ENCODE measurements around the gene ABHD8.

The ABHD8 gene

GRCh38 chr19:17339088-17339741, 36.0 kb upstream of the ABHD8 start:
- H3K4me1 ChIP-seq (ENCODE audit: control insufficient read depth, insufficient read depth, low read length), result peaks cover 13% of the 10 kb centered on the region
- H3K36me3 ChIP-seq (ENCODE audit: insufficient read depth, low read length), result peaks cover 5% of the 10 kb centered on the region
- H3K9ac ChIP-seq (ENCODE audit: low read depth, low read length), result no peak overlapping the region
- H3K9me3 ChIP-seq (replicated peaks; ENCODE audit: low read length), result no peaks in the 10 kb centered on the region
- no peak overlapping the region for H3K4me3 ChIP-seq (ENCODE audit: low read length)
- no peak overlapping the region for H3K4me2 ChIP-seq (ENCODE audit: low read length)
- no peaks in the 10 kb centered on the region for H3K27me3 ChIP-seq (ENCODE audit: control insufficient read depth, insufficient read depth, low read length)

DNA sequence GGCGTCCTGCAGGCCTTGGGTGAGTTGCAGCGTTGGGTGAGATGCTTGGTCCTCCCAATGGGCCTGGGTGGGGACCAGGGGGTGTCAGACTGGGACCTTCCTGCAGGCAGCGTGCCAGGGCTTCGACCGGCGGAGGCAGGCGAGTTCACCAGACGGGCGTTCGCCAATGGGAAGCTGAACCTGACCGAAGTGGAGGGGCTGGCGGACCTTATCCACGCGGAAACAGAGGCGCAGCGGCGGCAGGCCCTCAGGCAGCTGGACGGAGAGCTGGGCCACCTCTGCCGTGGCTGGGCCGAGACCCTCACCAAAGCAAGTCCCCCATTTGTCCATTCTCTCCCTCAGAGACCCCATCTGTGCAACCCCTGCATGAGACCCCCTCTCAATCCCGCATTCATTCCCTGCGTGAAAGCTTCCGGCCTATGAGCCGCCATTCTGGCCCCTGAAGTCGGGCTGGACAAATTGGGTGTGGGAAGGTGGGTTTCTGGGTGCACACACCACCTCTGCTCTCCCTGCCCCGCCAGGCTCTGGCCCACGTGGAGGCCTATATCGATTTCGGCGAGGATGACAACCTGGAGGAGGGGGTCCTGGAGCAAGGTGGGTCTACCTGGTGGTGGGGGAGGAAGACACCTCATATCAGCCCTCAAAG, 35.3 kb upstream of the ABHD8 start:
- Histone ChIP-seq H3K4me3 (ENCODE audit: low read length) (peak overlapping the region; percentile 85), H3K9me3 (replicated peaks; ENCODE audit: low read length) (no peaks in the 10 kb centered on the region), H3K4me2 (ENCODE audit: low read length) (peak overlapping the region; percentile 94), H3K36me3 (ENCODE audit: insufficient read depth, low read length) (peaks cover 5% of the 10 kb centered on the region), H3K27me3 (ENCODE audit: control insufficient read depth, insufficient read depth, low read length) (no peaks in the 10 kb centered on the region), H3K4me1 (ENCODE audit: control insufficient read depth, insufficient read depth, low read length) (peaks cover 19% of the 10 kb centered on the region), H3K9ac (ENCODE audit: low read depth, low read length) (no peak overlapping the region)

GRCh38 chr19:17337675-17338432, 34.6 kb upstream of the ABHD8 start:
- Histone ChIP-seq H3K27me3 (ENCODE audit: control insufficient read depth, insufficient read depth, low read length) (no peaks in the 10 kb centered on the region), H3K4me1 (ENCODE audit: control insufficient read depth, insufficient read depth, low read length) (peaks cover 19% of the 10 kb centered on the region), H3K9me3 (replicated peaks; ENCODE audit: low read length) (no peaks in the 10 kb centered on the region), H3K36me3 (ENCODE audit: insufficient read depth, low read length) (peaks cover 8% of the 10 kb centered on the region), H3K4me2 (ENCODE audit: low read length) (peak overlapping the region; percentile 94), H3K9ac (ENCODE audit: low read depth, low read length) (peak overlapping the region; percentile 80), H3K4me3 (ENCODE audit: low read length) (peak overlapping the region; percentile 85)

- Histone ChIP-seq H3K4me3 (ENCODE audit: low read length) (peak within 1 kb of the TSS; percentile 85), H3K9me3 (replicated peaks; ENCODE audit: low read length) (no peaks in the 10 kb centered on the region), H3K4me2 (ENCODE audit: low read length) (peak within 1 kb of the TSS; percentile 94), H3K36me3 (ENCODE audit: insufficient read depth, low read length) (peaks cover 9% of the 10 kb centered on the region), H3K27me3 (ENCODE audit: control insufficient read depth, insufficient read depth, low read length) (no peaks in the 10 kb centered on the region), H3K4me1 (ENCODE audit: control insufficient read depth, insufficient read depth, low read length) (peaks cover 19% of the 10 kb centered on the region), H3K9ac (ENCODE audit: low read depth, low read length) (peak within 1 kb of the TSS; percentile 85)
Observed at GRCh38 chr19:17336872-17337674, 33.8 kb upstream of the ABHD8 start, which contains the start of gene GTPBP3. TSS of gene GTPBP3 (plus strand) at chr19:17337553. CDS start at chr19:17337612, 59 bp downstream.

- Histone ChIP-seq H3K9ac (ENCODE audit: low read depth, low read length) (no peak overlapping the region), H3K4me1 (ENCODE audit: control insufficient read depth, insufficient read depth, low read length) (peaks cover 19% of the 10 kb centered on the region), H3K9me3 (replicated peaks; ENCODE audit: low read length) (no peaks in the 10 kb centered on the region), H3K4me3 (ENCODE audit: low read length) (no peak overlapping the region), H3K27me3 (ENCODE audit: control insufficient read depth, insufficient read depth, low read length) (no peaks in the 10 kb centered on the region), H3K4me2 (ENCODE audit: low read length) (peak overlapping the region; percentile 85), H3K36me3 (ENCODE audit: insufficient read depth, low read length) (peaks cover 5% of the 10 kb centered on the region)
Observed at GRCh38 chr19:17335575-17335974, 32.4 kb upstream of the ABHD8 start.

GRCh38 chr19:17334414-17335409, 31.5 kb upstream of the ABHD8 start, which contains the start of gene ANO8:
TSS of gene ANO8 (minus strand) at chr19:17334855. CDS start at chr19:17334670, 185 bp downstream.
- H3K4me2 ChIP-seq (ENCODE audit: low read length), result peak within 1 kb of the TSS; percentile 85
- H3K4me1 ChIP-seq (ENCODE audit: control insufficient read depth, insufficient read depth, low read length), result peaks cover 19% of the 10 kb centered on the region
- peaks cover 5% of the 10 kb centered on the region for H3K36me3 ChIP-seq (ENCODE audit: insufficient read depth, low read length)
- no peaks in the 10 kb centered on the region for H3K9me3 ChIP-seq (replicated peaks; ENCODE audit: low read length)
- peak within 1 kb of the TSS; percentile 62 for H3K9ac ChIP-seq (ENCODE audit: low read depth, low read length)
- H3K4me3 ChIP-seq (ENCODE audit: low read length), result peak within 1 kb of the TSS; percentile 83
- H3K27me3 ChIP-seq (ENCODE audit: control insufficient read depth, insufficient read depth, low read length), result no peaks in the 10 kb centered on the region

DNA sequence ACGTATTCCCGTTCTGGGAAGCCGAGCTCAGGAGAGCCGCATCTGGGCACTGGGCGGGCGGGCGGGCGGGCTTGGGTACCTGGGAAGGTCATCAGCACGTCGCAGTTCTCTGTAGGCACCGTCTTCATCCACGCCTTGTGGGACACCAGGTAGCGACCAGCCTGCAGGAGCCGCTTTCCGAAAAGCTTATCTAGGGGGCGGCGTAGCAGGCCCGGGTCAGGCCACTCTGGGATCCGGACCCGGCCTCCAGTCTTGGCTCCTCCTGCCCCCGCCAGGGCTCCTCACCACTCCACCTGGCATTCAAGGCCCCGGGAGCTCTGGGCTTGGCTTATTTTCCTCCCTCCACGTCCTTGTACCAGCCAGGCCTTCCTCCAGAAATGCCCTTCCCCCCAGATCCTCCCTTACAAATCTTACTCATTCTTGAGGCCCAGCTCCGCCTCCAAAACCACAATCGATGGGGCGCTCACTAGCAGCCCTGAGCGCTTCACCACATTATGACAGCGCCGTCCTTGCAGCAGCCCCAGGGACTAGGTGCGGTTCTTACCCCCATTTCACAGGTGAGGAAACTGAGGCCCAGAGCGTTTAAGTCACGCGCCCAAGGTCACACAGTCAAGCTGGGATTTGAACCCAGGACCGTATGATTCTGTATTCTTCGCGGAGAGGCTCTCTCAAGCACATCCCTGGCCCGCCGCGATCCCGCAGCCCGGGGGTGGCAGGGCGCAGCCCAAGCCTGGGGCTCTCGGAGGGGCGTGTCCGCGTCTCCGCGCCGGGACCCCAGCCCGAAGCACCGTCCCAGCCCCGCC, 30.6 kb upstream of the ABHD8 start:
- peak overlapping the region; percentile 83 for H3K4me3 ChIP-seq (ENCODE audit: low read length)
- H3K36me3 ChIP-seq (ENCODE audit: insufficient read depth, low read length), result peaks cover 5% of the 10 kb centered on the region
- H3K9me3 ChIP-seq (replicated peaks; ENCODE audit: low read length), result no peaks in the 10 kb centered on the region
- peaks cover 19% of the 10 kb centered on the region for H3K4me1 ChIP-seq (ENCODE audit: control insufficient read depth, insufficient read depth, low read length)
- no peaks in the 10 kb centered on the region for H3K27me3 ChIP-seq (ENCODE audit: control insufficient read depth, insufficient read depth, low read length)
- H3K9ac ChIP-seq (ENCODE audit: low read depth, low read length), result peak overlapping the region; percentile 62
- peak overlapping the region; percentile 85 for H3K4me2 ChIP-seq (ENCODE audit: low read length)

DNA sequence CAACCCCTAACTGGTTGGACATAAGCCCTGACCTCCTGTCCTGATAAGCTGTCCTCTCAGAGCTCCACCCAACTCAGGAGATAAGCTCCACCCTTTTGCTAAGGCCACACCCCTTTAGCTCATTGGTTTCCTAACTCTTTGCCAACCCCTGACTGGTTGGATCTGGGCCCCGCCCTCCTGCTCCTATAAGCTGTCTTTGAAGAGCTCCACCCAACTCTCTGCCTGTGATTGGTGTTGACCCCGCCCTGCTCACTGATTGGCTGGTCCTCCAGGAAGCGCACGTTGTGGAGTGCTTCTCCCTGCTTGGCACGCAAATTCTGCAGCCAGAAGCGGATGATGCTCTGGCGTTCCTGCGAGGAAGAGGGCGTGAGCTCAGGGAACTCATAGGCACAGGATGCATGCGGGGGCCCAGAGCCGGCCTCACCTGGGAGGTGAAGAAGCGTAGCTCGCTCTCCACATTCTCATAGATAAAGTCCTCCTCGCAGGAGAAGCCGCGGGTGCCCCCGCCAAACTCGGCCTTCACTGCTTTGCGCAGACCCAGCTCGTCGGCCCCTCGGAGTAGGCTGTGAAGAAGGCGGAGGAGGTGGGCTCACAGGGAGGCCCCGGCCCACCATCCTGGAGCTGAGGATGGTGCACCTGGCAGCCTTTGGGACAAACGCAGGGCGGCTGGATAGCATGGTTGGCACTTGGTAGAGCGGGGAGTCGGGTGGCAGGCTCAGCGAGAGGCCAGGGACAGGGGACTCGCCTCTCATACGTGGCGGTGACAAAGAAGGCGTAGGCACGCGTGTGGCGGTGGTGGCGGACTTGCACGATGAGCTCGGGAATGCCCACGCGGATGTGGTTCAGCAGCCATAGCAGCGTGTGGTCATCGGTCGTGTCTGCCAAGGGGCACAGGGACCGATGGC, 29.7 kb upstream of the ABHD8 start:
- Histone ChIP-seq H3K9me3 (replicated peaks; ENCODE audit: low read length) (no peaks in the 10 kb centered on the region), H3K4me2 (ENCODE audit: low read length) (no peak overlapping the region), H3K4me3 (ENCODE audit: low read length) (no peak overlapping the region), H3K36me3 (ENCODE audit: insufficient read depth, low read length) (peaks cover 5% of the 10 kb centered on the region), H3K9ac (ENCODE audit: low read depth, low read length) (no peak overlapping the region), H3K4me1 (ENCODE audit: control insufficient read depth, insufficient read depth, low read length) (peaks cover 14% of the 10 kb centered on the region), H3K27me3 (ENCODE audit: control insufficient read depth, insufficient read depth, low read length) (no peaks in the 10 kb centered on the region)

DNA sequence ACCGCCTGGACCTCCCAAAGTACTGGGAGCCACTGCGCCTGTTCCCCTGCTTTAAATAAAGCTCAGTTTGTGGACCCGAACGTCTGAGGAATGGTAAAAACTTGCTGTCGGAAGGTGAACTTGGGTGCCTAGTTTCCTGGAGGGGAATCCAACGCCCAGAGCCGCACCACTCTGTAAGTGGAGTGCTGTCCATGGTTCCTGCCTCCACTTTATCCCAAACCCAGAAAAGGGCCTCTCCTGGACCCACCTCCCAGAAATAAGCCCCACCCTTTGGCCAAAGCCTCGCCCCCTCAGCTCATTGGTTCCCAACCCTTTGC, 29.1 kb upstream of the ABHD8 start:
- Histone ChIP-seq H3K27me3 (ENCODE audit: control insufficient read depth, insufficient read depth, low read length) (no peaks in the 10 kb centered on the region), H3K4me1 (ENCODE audit: control insufficient read depth, insufficient read depth, low read length) (peaks cover 13% of the 10 kb centered on the region), H3K36me3 (ENCODE audit: insufficient read depth, low read length) (peaks cover 8% of the 10 kb centered on the region), H3K9me3 (replicated peaks; ENCODE audit: low read length) (no peaks in the 10 kb centered on the region), H3K4me2 (ENCODE audit: low read length) (no peak overlapping the region), H3K4me3 (ENCODE audit: low read length) (no peak overlapping the region), H3K9ac (ENCODE audit: low read depth, low read length) (no peak overlapping the region)

Data from skeletal muscle satellite cell (primary cell).